HG03457 (cell line): ENCODE results near the gene SPTBN4.

Source experiments
- ATAC-seq: cut with Tn5 transposase; IDR thresholded peaks from one replicate; pipeline ENCODE4 v1.9.1; 2021; ENCODE audit warnings: moderate number of reproducible peaks; ENCODE audit not compliant: unreplicated experiment

SPTBN4 gene

GRCh38 chr19:40600570-40601133, 133.9 kb downstream of the SPTBN4 start:
- no peak for ATAC-seq

- no peak for ATAC-seq
Observed at GRCh38 chr19:40601134-40601974, 134.6 kb downstream of the SPTBN4 start, which contains the start of gene LTBP4. TSS of gene LTBP4 (plus strand) at chr19:40601369. CDS start at chr19:40601388, 19 bp downstream.

- no peak for ATAC-seq
Observed at GRCh38 chr19:40603071-40603388, 136.2 kb downstream of the SPTBN4 start.

GRCh38 chr19:40603389-40604170, 136.8 kb downstream of the SPTBN4 start:
- ATAC-seq: peak; percentile 52

- ATAC-seq: no peak
Observed at GRCh38 chr19:40604171-40604646, 137.4 kb downstream of the SPTBN4 start.

- no peak for ATAC-seq
Observed at GRCh38 chr19:40604647-40605215, 137.9 kb downstream of the SPTBN4 start.

GRCh38 chr19:40605216-40605971, 138.6 kb downstream of the SPTBN4 start:
- no peak for ATAC-seq

GRCh38 chr19:40607311-40608239, 140.8 kb downstream of the SPTBN4 start:
- ATAC-seq: no peak

- no peak for ATAC-seq
Observed at GRCh38 chr19:40608240-40608621, 141.4 kb downstream of the SPTBN4 start.

- no peak for ATAC-seq
Observed at GRCh38 chr19:40608957-40609356, 142.2 kb downstream of the SPTBN4 start.

GRCh38 chr19:40609561-40610395, 143.0 kb downstream of the SPTBN4 start:
- ATAC-seq: no peak

GRCh38 chr19:40610396-40611064, 143.7 kb downstream of the SPTBN4 start:
- no peak for ATAC-seq

GRCh38 chr19:40611096-40611495, 144.3 kb downstream of the SPTBN4 start:
- ATAC-seq: no peak

GRCh38 chr19:40611900-40612698, 145.3 kb downstream of the SPTBN4 start:
- ATAC-seq: no peak

GRCh38 chr19:40612831-40613689, 146.3 kb downstream of the SPTBN4 start:
- ATAC-seq: no peak
